ENCODE data around the gene LSM2.

Gene LSM2

GRCh38 chr6:31765910-31766794 lies 40.6 kb downstream of the LSM2 start:
- WGBS = 49% methylated on average over 42 of the region's 42 CpGs

GRCh38 chr6:31765559-31765909 lies 41.2 kb downstream of the LSM2 start:
- H3K9me3 ChIP-seq (ENCODE audit: control insufficient read depth, low read length) = no peaks in the 10 kb centered on the region
- no peak overlapping the region for H3K14ac ChIP-seq (ENCODE audit: low read length in 2 of 2)
- no peak overlapping the region for H3K4me2 ChIP-seq (ENCODE audit: low read length, poor library complexity, severe bottlenecking)
- H4K91ac ChIP-seq (ENCODE audit: low read length) = no peak overlapping the region
- no peaks in the 10 kb centered on the region for H3K79me1 ChIP-seq (replicated peaks; ENCODE audit: low read length, poor library complexity, severe bottlenecking)
- H2BK5ac ChIP-seq (ENCODE audit: low read depth, low read length, poor library complexity, severe bottlenecking) = no peak overlapping the region
- H3K4ac ChIP-seq (ENCODE audit: low read depth in 1 of 2, low read length in 2 of 2) = no peak overlapping the region
- no peak overlapping the region for H3K27ac ChIP-seq (ENCODE audit: low read length, poor library complexity, severe bottlenecking)
- no peak overlapping the region for H4K8ac ChIP-seq (ENCODE audit: low read length)
- H2AFZ ChIP-seq (ENCODE audit: low read depth, low read length) = no peak overlapping the region
- H2AK5ac ChIP-seq (ENCODE audit: low read length, severe bottlenecking) = no peak overlapping the region
- no peak overlapping the region for H3K23ac ChIP-seq (ENCODE audit: low read length in 2 of 2)
- H3K36me3 ChIP-seq (ENCODE audit: control insufficient read depth in 1 of 2, insufficient read depth in 2 of 2, low read depth in 1 of 2, low read length in 2 of 2) = peaks cover 8 to 18% of the 10 kb centered on the region in 2 experiments
- no peak overlapping the region for H3K18ac ChIP-seq (ENCODE audit: low read depth in 1 of 2, low read length in 2 of 2)
- H3K4me1 ChIP-seq (ENCODE audit: control insufficient read depth, insufficient read depth, low read depth, low read length) = peaks cover 12% of the 10 kb centered on the region
- no peak for DNase-seq
- H3K4me3 ChIP-seq (ENCODE audit: insufficient read depth in 1 of 2, low read depth in 1 of 2, low read length in 2 of 2) = no peak overlapping the region
- 96% methylated on average over 5 of the region's 9 CpGs for WGBS
- H2BK15ac ChIP-seq (ENCODE audit: low read depth, poor library complexity, severe bottlenecking) = no peak overlapping the region
- no peak overlapping the region for H3K9ac ChIP-seq (ENCODE audit: low read length)
- peaks cover 0 to 6% of the 10 kb centered on the region in 2 experiments for H3K27me3 ChIP-seq (ENCODE audit: control insufficient read depth in 1 of 2, insufficient read depth in 1 of 2, low read length in 2 of 2)
- H2BK120ac ChIP-seq (ENCODE audit: low read depth, low read length) = no peak overlapping the region
- no peak overlapping the region for H2BK12ac ChIP-seq (ENCODE audit: low read length in 2 of 2)

More at GRCh38 chr6:31765910-31766794, 40.6 kb downstream of the LSM2 start:
- no peak for DNase-seq
- H3K23ac ChIP-seq (ENCODE audit: low read length in 2 of 2) = no peak overlapping the region
- H2AK5ac ChIP-seq (ENCODE audit: low read length, severe bottlenecking) = no peak overlapping the region
- H3K9me3 ChIP-seq (ENCODE audit: control insufficient read depth, low read length) = no peaks in the 10 kb centered on the region
- H3K18ac ChIP-seq (ENCODE audit: low read depth in 1 of 2, low read length in 2 of 2) = peak overlapping the region in 1 of 2 experiments; percentile 55
- H3K4ac ChIP-seq (ENCODE audit: low read depth in 1 of 2, low read length in 2 of 2) = no peak overlapping the region
- no peak overlapping the region for H3K27ac ChIP-seq (ENCODE audit: low read length, poor library complexity, severe bottlenecking)
- peak overlapping the region; percentile 33 for H3K9ac ChIP-seq (ENCODE audit: low read length)
- H3K4me2 ChIP-seq (ENCODE audit: low read length, poor library complexity, severe bottlenecking) = peak overlapping the region; percentile 1
- H3K79me1 ChIP-seq (replicated peaks; ENCODE audit: low read length, poor library complexity, severe bottlenecking) = no peaks in the 10 kb centered on the region
- no peak overlapping the region for H2BK15ac ChIP-seq (ENCODE audit: low read depth, poor library complexity, severe bottlenecking)
- no peak overlapping the region for H2BK5ac ChIP-seq (ENCODE audit: low read depth, low read length, poor library complexity, severe bottlenecking)
- peak overlapping the region; percentile 22 for H4K91ac ChIP-seq (ENCODE audit: low read length)
- H2BK120ac ChIP-seq (ENCODE audit: low read depth, low read length) = no peak overlapping the region
- H3K27me3 ChIP-seq (ENCODE audit: control insufficient read depth in 1 of 2, insufficient read depth in 1 of 2, low read length in 2 of 2) = peaks cover 0 to 6% of the 10 kb centered on the region in 2 experiments
- H3K14ac ChIP-seq (ENCODE audit: low read length in 2 of 2) = no peak overlapping the region
- H3K4me1 ChIP-seq (ENCODE audit: control insufficient read depth, insufficient read depth, low read depth, low read length) = peaks cover 12% of the 10 kb centered on the region
- H2AFZ ChIP-seq (ENCODE audit: low read depth, low read length) = peak overlapping the region; percentile 6
- peak overlapping the region in 1 of 2 experiments; percentile 65 for H3K4me3 ChIP-seq (ENCODE audit: insufficient read depth in 1 of 2, low read depth in 1 of 2, low read length in 2 of 2)
- peak overlapping the region; percentile 45 for H4K8ac ChIP-seq (ENCODE audit: low read length)
- H2BK12ac ChIP-seq (ENCODE audit: low read length in 2 of 2) = peak overlapping the region in 1 of 2 experiments; percentile 12
- peaks cover 8 to 12% of the 10 kb centered on the region in 2 experiments for H3K36me3 ChIP-seq (ENCODE audit: control insufficient read depth in 1 of 2, insufficient read depth in 2 of 2, low read depth in 1 of 2, low read length in 2 of 2)

DNA sequence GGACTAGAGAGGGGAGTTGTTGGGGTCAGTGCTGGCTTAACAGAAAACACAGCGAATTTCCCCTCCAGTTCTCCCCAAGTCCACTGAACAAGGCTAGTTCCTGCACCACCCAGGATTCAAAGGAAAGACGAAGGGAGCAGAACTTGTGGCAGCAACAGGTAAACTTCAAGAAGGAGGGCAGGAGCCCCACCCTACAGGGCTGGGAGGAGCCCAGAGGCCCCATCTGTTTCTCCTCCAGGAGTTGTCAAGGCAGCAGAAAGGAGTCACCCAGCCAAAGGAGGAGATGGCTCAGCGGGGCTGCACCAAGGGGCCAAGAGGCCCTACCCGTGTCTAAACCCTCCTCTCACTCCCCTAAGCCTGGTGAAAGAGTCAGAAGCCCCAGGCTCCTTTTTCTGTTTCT lies 42.6 kb downstream of the LSM2 start:
- H2BK12ac ChIP-seq (ENCODE audit: low read length in 2 of 2) = no peak overlapping the region
- peak overlapping the region; percentile 67 for H2BK120ac ChIP-seq (ENCODE audit: low read depth, low read length)
- no peak overlapping the region for H2BK5ac ChIP-seq (ENCODE audit: low read depth, low read length, poor library complexity, severe bottlenecking)
- no peak overlapping the region for H3K4me3 ChIP-seq (ENCODE audit: insufficient read depth in 1 of 2, low read depth in 1 of 2, low read length in 2 of 2)
- H3K27me3 ChIP-seq (ENCODE audit: control insufficient read depth in 1 of 2, insufficient read depth in 1 of 2, low read length in 2 of 2) = peaks cover 0 to 6% of the 10 kb centered on the region in 2 experiments
- H3K4me1 ChIP-seq (ENCODE audit: control insufficient read depth, insufficient read depth, low read depth, low read length) = peaks cover 12% of the 10 kb centered on the region
- peak overlapping the region; percentile 57 for H4K8ac ChIP-seq (ENCODE audit: low read length)
- H3K36me3 ChIP-seq (ENCODE audit: control insufficient read depth in 1 of 2, insufficient read depth in 2 of 2, low read depth in 1 of 2, low read length in 2 of 2) = peaks cover 15 to 24% of the 10 kb centered on the region in 2 experiments
- 93% methylated on average over 3 of the region's 4 CpGs for WGBS
- H3K14ac ChIP-seq (ENCODE audit: low read length in 2 of 2) = no peak overlapping the region
- H2AK5ac ChIP-seq (ENCODE audit: low read length, severe bottlenecking) = no peak overlapping the region
- H3K27ac ChIP-seq (ENCODE audit: low read length, poor library complexity, severe bottlenecking) = no peak overlapping the region
- H3K18ac ChIP-seq (ENCODE audit: low read depth in 1 of 2, low read length in 2 of 2) = peak overlapping the region in 1 of 2 experiments; percentile 37
- H3K79me1 ChIP-seq (replicated peaks; ENCODE audit: low read length, poor library complexity, severe bottlenecking) = no peaks in the 10 kb centered on the region
- no peak overlapping the region for H3K23ac ChIP-seq (ENCODE audit: low read length in 2 of 2)
- H4K91ac ChIP-seq (ENCODE audit: low read length) = no peak overlapping the region
- no peak overlapping the region for H3K4ac ChIP-seq (ENCODE audit: low read depth in 1 of 2, low read length in 2 of 2)
- no peak overlapping the region for H2BK15ac ChIP-seq (ENCODE audit: low read depth, poor library complexity, severe bottlenecking)
- no peak overlapping the region for H3K4me2 ChIP-seq (ENCODE audit: low read length, poor library complexity, severe bottlenecking)
- H2AFZ ChIP-seq (ENCODE audit: low read depth, low read length) = no peak overlapping the region
- DNase-seq = no peak
- H3K9me3 ChIP-seq (ENCODE audit: control insufficient read depth, low read length) = no peaks in the 10 kb centered on the region
- no peak overlapping the region for H3K9ac ChIP-seq (ENCODE audit: low read length)

DNA sequence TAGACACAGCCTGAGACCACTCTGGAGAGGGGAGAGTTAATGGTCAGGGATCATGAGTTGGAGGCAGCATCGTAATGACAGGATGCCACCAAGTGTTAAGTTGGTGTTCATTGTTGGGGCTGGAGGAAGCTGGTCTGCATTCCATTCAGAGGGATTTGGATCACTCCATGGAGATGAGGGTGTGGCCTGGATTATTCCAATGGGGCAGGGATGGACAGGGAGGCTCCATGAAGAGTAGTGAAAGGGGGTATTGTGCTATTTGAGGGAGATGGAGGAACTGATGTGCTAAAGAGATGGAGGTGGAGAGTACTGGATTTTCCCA lies 43.2 kb downstream of the LSM2 start:
- no peak overlapping the region for H3K4me3 ChIP-seq (ENCODE audit: insufficient read depth in 1 of 2, low read depth in 1 of 2, low read length in 2 of 2)
- peaks cover 0 to 6% of the 10 kb centered on the region in 2 experiments for H3K27me3 ChIP-seq (ENCODE audit: control insufficient read depth in 1 of 2, insufficient read depth in 1 of 2, low read length in 2 of 2)
- peak overlapping the region; percentile 80 to 84 for H3K18ac ChIP-seq (ENCODE audit: low read depth in 1 of 2, low read length in 2 of 2)
- H3K9me3 ChIP-seq (ENCODE audit: control insufficient read depth, low read length) = no peaks in the 10 kb centered on the region
- H3K27ac ChIP-seq (ENCODE audit: low read length, poor library complexity, severe bottlenecking) = no peak overlapping the region
- H3K14ac ChIP-seq (ENCODE audit: low read length in 2 of 2) = peak overlapping the region in 1 of 2 experiments; percentile 28
- peak overlapping the region; percentile 36 for H2BK15ac ChIP-seq (ENCODE audit: low read depth, poor library complexity, severe bottlenecking)
- peaks cover 15 to 27% of the 10 kb centered on the region in 2 experiments for H3K36me3 ChIP-seq (ENCODE audit: control insufficient read depth in 1 of 2, insufficient read depth in 2 of 2, low read depth in 1 of 2, low read length in 2 of 2)
- peak overlapping the region; percentile 9 to 27 for H3K4ac ChIP-seq (ENCODE audit: low read depth in 1 of 2, low read length in 2 of 2)
- peak overlapping the region; percentile 47 for H3K9ac ChIP-seq (ENCODE audit: low read length)
- no peak overlapping the region for H2AFZ ChIP-seq (ENCODE audit: low read depth, low read length)
- peak overlapping the region; percentile 94 for H4K8ac ChIP-seq (ENCODE audit: low read length)
- H4K91ac ChIP-seq (ENCODE audit: low read length) = peak overlapping the region; percentile 98
- H3K23ac ChIP-seq (ENCODE audit: low read length in 2 of 2) = no peak overlapping the region
- peak; percentile 36 for DNase-seq
- no peak overlapping the region for H2BK120ac ChIP-seq (ENCODE audit: low read depth, low read length)
- H2BK5ac ChIP-seq (ENCODE audit: low read depth, low read length, poor library complexity, severe bottlenecking) = no peak overlapping the region
- no peaks in the 10 kb centered on the region for H3K79me1 ChIP-seq (replicated peaks; ENCODE audit: low read length, poor library complexity, severe bottlenecking)
- H2BK12ac ChIP-seq (ENCODE audit: low read length in 2 of 2) = peak overlapping the region in 1 of 2 experiments; percentile 37
- no peak overlapping the region for H2AK5ac ChIP-seq (ENCODE audit: low read length, severe bottlenecking)
- peaks cover 12% of the 10 kb centered on the region for H3K4me1 ChIP-seq (ENCODE audit: control insufficient read depth, insufficient read depth, low read depth, low read length)
- 2% methylated on average over 1 of the region's 1 CpG for WGBS
- no peak overlapping the region for H3K4me2 ChIP-seq (ENCODE audit: low read length, poor library complexity, severe bottlenecking)
